Measurements from ENCODE around the gene SULT1A1. TPM values are rescaled to one million over a fixed set of nuclear protein-coding genes. Genes with fewer than 3 reads are reported as not detected.
"Not testable (repeated sequence)": the region's sequence is repeated elsewhere in the genome, so short reads cannot be mapped to it uniquely, and the experiment has no call there.

The SULT1A1 gene
- total RNA-seq, 1 experiment from 2014 or later, result 1.5 TPM

DNA sequence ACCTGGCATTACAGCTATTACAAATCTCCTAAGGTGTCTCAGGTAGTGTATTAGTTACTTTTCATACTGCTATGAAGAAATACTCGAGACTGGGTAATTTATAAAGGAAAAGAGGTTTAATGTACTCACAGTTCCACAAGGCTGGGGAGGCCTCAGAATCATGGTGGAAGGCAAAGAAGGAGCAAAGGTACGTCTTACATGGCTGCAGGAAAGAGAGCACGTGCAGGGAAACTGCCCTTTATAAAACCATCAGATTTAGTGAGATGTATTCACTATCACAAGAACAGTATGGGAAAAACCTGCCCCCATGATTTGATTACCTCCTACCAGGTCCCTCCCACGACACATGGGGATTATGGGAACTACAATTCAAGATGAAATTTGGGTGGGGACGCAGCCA, 21.1 kb upstream of the SULT1A1 start:
- ATAC-seq; H3K27ac ChIP-seq (ENCODE audit: low read length); H3K27me3 ChIP-seq (ENCODE audit: control insufficient read depth, insufficient read depth, low read length); H3K4me3 ChIP-seq (ENCODE audit: low read depth in 2 of 2, low read length in 2 of 2); intact Hi-C loops (cut with micrococcal nuclease; ENCODE audit: unreplicated experiment); DNase-seq (ENCODE audit: low read depth, low spot score); BruUV-seq (replicated peaks); POLR2A ChIA-PET; H3K9me3 ChIP-seq (ENCODE audit: control insufficient read depth, insufficient read depth, low read depth, low read length); H3K36me3 ChIP-seq (ENCODE audit: control insufficient read depth, insufficient read depth, low read length); CTCF ChIA-PET; in situ Hi-C loops (cut with HindIII; ENCODE audit: low pct_unique_long_range_greater_than_20kb, low sequenced_read_pairs); H3K4me1 ChIP-seq (ENCODE audit: control insufficient read depth, insufficient read depth, low read length): not testable (repeated sequence)

DNA sequence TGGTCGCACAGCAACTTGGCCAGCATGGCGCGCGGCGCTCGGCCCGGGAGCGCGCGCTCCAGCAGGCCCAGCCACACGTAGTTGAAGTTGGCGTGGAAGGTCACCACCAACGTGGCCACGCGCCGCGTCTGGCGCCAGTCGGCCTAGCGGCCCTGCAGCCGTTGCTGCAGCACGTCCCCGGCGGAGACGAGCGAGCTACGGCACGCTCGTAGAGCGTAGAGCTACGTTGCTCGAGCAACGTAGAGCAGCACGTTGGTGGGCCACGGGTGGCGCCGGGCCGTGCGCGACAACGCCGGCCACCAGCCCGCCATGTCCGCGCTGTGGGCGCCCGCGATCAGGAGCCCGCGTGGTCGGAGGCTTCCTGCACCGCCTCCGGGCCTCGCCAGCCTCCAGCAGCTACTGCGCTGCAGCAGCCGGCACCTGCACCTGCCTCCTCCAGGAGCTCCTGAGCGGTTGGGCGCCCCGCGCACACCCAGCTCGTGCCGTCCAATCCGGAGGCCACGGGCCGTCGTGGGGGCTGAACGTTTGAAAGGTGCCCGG, 13.4 kb upstream of the SULT1A1 start:
- ChIA-PET CTCF (no interaction called here), POLR2A (no interaction called here)
- H3K27me3 ChIP-seq (ENCODE audit: control insufficient read depth, insufficient read depth, low read length), result no peaks in the 10 kb centered on the region
- TF ChIP-seq REST (IDR thresholded peaks at IDR 0.05; ENCODE audit: insufficient read depth in 1 of 2, low read depth in 2 of 2, low read length in 1 of 2), result no peak
- intact Hi-C loops (cut with micrococcal nuclease; ENCODE audit: unreplicated experiment) (no loop called here), in situ Hi-C loops (cut with HindIII; ENCODE audit: low pct_unique_long_range_greater_than_20kb, low sequenced_read_pairs) (no loop called here)
- H3K36me3 ChIP-seq (ENCODE audit: control insufficient read depth, insufficient read depth, low read length), result no peaks in the 10 kb centered on the region
- H3K27ac ChIP-seq (ENCODE audit: low read length), result no peak overlapping the region
- BruUV-seq (replicated peaks), result no TSS peak
- peak overlapping the region; percentile 33 to 48 for H3K4me3 ChIP-seq (ENCODE audit: low read depth in 2 of 2, low read length in 2 of 2)
- no peaks in the 10 kb centered on the region; the same call in 1 of the 2 replicates for H3K4me1 ChIP-seq (ENCODE audit: control insufficient read depth, insufficient read depth, low read length)
- DNase-seq (ENCODE audit: low read depth, low spot score) (no peak), ATAC-seq (peak; percentile 96)
- no peaks in the 10 kb centered on the region for H3K9me3 ChIP-seq (ENCODE audit: control insufficient read depth, insufficient read depth, low read depth, low read length)

GRCh38 chr16:28622532-28623171, 12.8 kb upstream of the SULT1A1 start:
- intact Hi-C loops (cut with micrococcal nuclease; ENCODE audit: unreplicated experiment); DNase-seq (ENCODE audit: low read depth, low spot score); CTCF ChIA-PET; POLR2A ChIA-PET; in situ Hi-C loops (cut with HindIII; ENCODE audit: low pct_unique_long_range_greater_than_20kb, low sequenced_read_pairs); H3K27ac ChIP-seq (ENCODE audit: low read length); H3K36me3 ChIP-seq (ENCODE audit: control insufficient read depth, insufficient read depth, low read length); H3K9me3 ChIP-seq (ENCODE audit: control insufficient read depth, insufficient read depth, low read depth, low read length); H3K27me3 ChIP-seq (ENCODE audit: control insufficient read depth, insufficient read depth, low read length); H3K4me1 ChIP-seq (ENCODE audit: control insufficient read depth, insufficient read depth, low read length); BruUV-seq (replicated peaks): not testable (repeated sequence)
- ATAC-seq, result peak; percentile 52; the same call in 1 of the 2 replicates
- peak overlapping the region in 1 of 2 experiments; percentile 33; a peak in 3 of 4 replicates for H3K4me3 ChIP-seq (ENCODE audit: low read depth in 2 of 2, low read length in 2 of 2)

GRCh38 chr16:28621481-28622155, 11.8 kb upstream of the SULT1A1 start:
- CTCF ChIA-PET, result interaction anchor here (0.7 kb wide), 1 partner anchor 399 kb away, joined by 8 read pairs; no protein-coding TSS in a partner anchor
- no peaks in the 10 kb centered on the region for H3K9me3 ChIP-seq (ENCODE audit: control insufficient read depth, insufficient read depth, low read depth, low read length)
- H3K4me1 ChIP-seq (ENCODE audit: control insufficient read depth, insufficient read depth, low read length), result no peaks in the 10 kb centered on the region; the same call in 1 of the 2 replicates
- no peak for TF ChIP-seq POLR2AphosphoS5 (IDR thresholded peaks at IDR 0.05; ENCODE audit: low read depth, low read length)
- TF ChIP-seq, protein P1, sequence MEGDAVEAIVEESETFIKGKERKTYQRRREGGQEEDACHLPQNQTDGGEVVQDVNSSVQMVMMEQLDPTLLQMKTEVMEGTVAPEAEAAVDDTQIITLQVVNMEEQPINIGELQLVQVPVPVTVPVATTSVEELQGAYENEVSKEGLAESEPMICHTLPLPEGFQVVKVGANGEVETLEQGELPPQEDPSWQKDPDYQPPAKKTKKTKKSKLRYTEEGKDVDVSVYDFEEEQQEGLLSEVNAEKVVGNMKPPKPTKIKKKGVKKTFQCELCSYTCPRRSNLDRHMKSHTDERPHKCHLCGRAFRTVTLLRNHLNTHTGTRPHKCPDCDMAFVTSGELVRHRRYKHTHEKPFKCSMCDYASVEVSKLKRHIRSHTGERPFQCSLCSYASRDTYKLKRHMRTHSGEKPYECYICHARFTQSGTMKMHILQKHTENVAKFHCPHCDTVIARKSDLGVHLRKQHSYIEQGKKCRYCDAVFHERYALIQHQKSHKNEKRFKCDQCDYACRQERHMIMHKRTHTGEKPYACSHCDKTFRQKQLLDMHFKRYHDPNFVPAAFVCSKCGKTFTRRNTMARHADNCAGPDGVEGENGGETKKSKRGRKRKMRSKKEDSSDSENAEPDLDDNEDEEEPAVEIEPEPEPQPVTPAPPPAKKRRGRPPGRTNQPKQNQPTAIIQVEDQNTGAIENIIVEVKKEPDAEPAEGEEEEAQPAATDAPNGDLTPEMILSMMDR (IDR thresholded peaks at IDR 0.05), result no peak
- TF ChIP-seq REST (IDR thresholded peaks at IDR 0.05; ENCODE audit: insufficient read depth in 1 of 2, low read depth in 2 of 2, low read length in 1 of 2), result no peak
- TF ChIP-seq SIN3A (IDR thresholded peaks at IDR 0.05; ENCODE audit: borderline replicate concordance, insufficient read depth, low read depth, low read length), result no peak
- TF ChIP-seq TCF7L2 (IDR thresholded peaks at IDR 0.05; ENCODE audit: low read depth, low read length), result no peak
- no peak overlapping the region for H3K4me3 ChIP-seq (ENCODE audit: low read depth in 2 of 2, low read length in 2 of 2)
- in situ Hi-C loops (cut with HindIII; ENCODE audit: low pct_unique_long_range_greater_than_20kb, low sequenced_read_pairs) (no loop called here), intact Hi-C loops (cut with micrococcal nuclease; ENCODE audit: unreplicated experiment) (no loop called here)
- no TSS peak for BruUV-seq (replicated peaks)
- no peak overlapping the region for H3K27ac ChIP-seq (ENCODE audit: low read length)
- H3K27me3 ChIP-seq (ENCODE audit: control insufficient read depth, insufficient read depth, low read length), result no peaks in the 10 kb centered on the region
- POLR2A ChIA-PET, result interaction anchor here (0.6 kb wide), 1 partner anchor 132 kb away, joined by 10 read pairs; no protein-coding TSS in a partner anchor
- no peak for DNase-seq (ENCODE audit: low read depth, low spot score)
- H3K36me3 ChIP-seq (ENCODE audit: control insufficient read depth, insufficient read depth, low read length), result no peaks in the 10 kb centered on the region
- ATAC-seq, result no peak

Measured in Panc1 (cell line).